Neural cell (in vitro differentiated cells): ENCODE measurements around the gene CBX3. TPM values are rescaled to one million over a fixed set of nuclear protein-coding genes. Genes with fewer than 3 reads are reported as not detected.

Experiments
- H2AFZ ChIP-seq: fragments of 200-600, 300-800 bp; sonication (generic), shearing (Covaris generic); 2 replicates; pipeline ENCODE4 v1.6.0; 2014; ENCODE audit warnings: low read depth, mild to moderate bottlenecking, antibody characterized with exemption, low read length, moderate library complexity
- H3F3A ChIP-seq: fragments of 200-600 bp; shearing (Covaris generic); 2 replicates; pipeline ENCODE4 v1.6.1; 2016; ENCODE audit warnings: mild to moderate bottlenecking, moderate library complexity, mixed read lengths, antibody characterized with exemption, low read length; ENCODE audit not compliant: insufficient read depth, poor library complexity, severe bottlenecking
- H3K27ac ChIP-seq: fragments of 200-600, 300-800 bp; sonication (generic), shearing (Covaris generic); 2 replicates; pipeline ENCODE4 v1.5.1; 2014; ENCODE audit warnings: mild to moderate bottlenecking, low read length, moderate library complexity
- H3K27me3 ChIP-seq: fragments of 300-800, 200-600 bp; sonication (generic), shearing (Covaris generic); 2 replicates; pipeline ENCODE4 v1.6.0; 2014; ENCODE audit warnings: mild to moderate bottlenecking, low read depth, low read length, moderate library complexity; ENCODE audit not compliant: insufficient read depth
- H3K36me3 ChIP-seq: fragments of 300-800, 200-600 bp; sonication (generic), shearing (Covaris generic); 2 replicates; pipeline ENCODE4 v1.5.1; 2014; ENCODE audit warnings: mild to moderate bottlenecking, antibody characterized with exemption, low read length, moderate library complexity; ENCODE audit not compliant: insufficient read depth
- H3K4me2 ChIP-seq: fragments of 300-800, 200-600 bp; sonication (generic), shearing (Covaris generic); 2 replicates; pipeline ENCODE4 v1.6.0; 2014; ENCODE audit warnings: mild to moderate bottlenecking, low read length
- H3K4me3 ChIP-seq: fragments of 300-800, 200-600 bp; sonication (generic), shearing (Covaris generic); 2 replicates; pipeline ENCODE4 v1.5.1; 2014; ENCODE audit warnings: mild to moderate bottlenecking, low read length, moderate library complexity
- H3K79me2 ChIP-seq: fragments of 200-600 bp; shearing (Covaris generic); replicated peaks from 2 replicates; pipeline ENCODE4 v1.6.0; 2014; ENCODE audit warnings: mild to moderate bottlenecking, low read length, moderate library complexity; ENCODE audit not compliant: insufficient read depth
- H3K9ac ChIP-seq: fragments of 300-800, 200-600 bp; sonication (generic), shearing (Covaris generic); 2 replicates; pipeline ENCODE4 v1.6.1; 2016; ENCODE audit warnings: mild to moderate bottlenecking, low read length, mixed read lengths
- H3K9me2 ChIP-seq: fragments of 200-600 bp; shearing (Covaris generic); 2 replicates; pipeline ENCODE4 v1.6.1; 2016; ENCODE audit warnings: mild to moderate bottlenecking, low read length, mixed read lengths; ENCODE audit not compliant: insufficient read depth
- H3K9me3 ChIP-seq: fragments of 200-600, 300-800 bp; sonication (generic), shearing (Covaris generic); 2 replicates; pipeline ENCODE4 v1.6.1; 2016; ENCODE audit warnings: mild to moderate bottlenecking, mixed run types, low read length, moderate library complexity, mixed read lengths
- H4K20me1 ChIP-seq: fragments of 200-600 bp; shearing (Covaris generic); 2 replicates; pipeline ENCODE4 v1.6.1; 2016; ENCODE audit warnings: mild to moderate bottlenecking, mixed run types; ENCODE audit not compliant: insufficient read depth
- CTCF ChIP-seq: fragments of 450-650 bp; IDR thresholded peaks from 2 replicates; pipeline ENCODE4 v1.5.1; 2014; ENCODE audit warnings: antibody characterized with exemption, mild to moderate bottlenecking, moderate library complexity; ENCODE audit not compliant: poor library complexity, severe bottlenecking
- EP300 ChIP-seq: fragments of 450-650 bp; conservative IDR thresholded peaks from 2 replicates; pipeline ENCODE4 v1.6.1; 2014; ENCODE audit warnings: antibody characterized with exemption, mild to moderate bottlenecking, moderate library complexity; ENCODE audit not compliant: poor library complexity, severe bottlenecking
- EZH2 ChIP-seq: fragments of 200-600, 300-800 bp; shearing (Covaris generic), sonication (generic); IDR thresholded peaks from 2 replicates; pipeline ENCODE4 v1.6.1; 2014; ENCODE audit warnings: antibody characterized with exemption, low read length, borderline replicate concordance, mild to moderate bottlenecking; ENCODE audit not compliant: insufficient read depth, poor library complexity, severe bottlenecking
- MXI1 ChIP-seq: fragments of 450-650 bp; conservative IDR thresholded peaks from 2 replicates; pipeline ENCODE4 v1.6.1; 2014; ENCODE audit warnings: antibody characterized with exemption, mild to moderate bottlenecking; ENCODE audit not compliant: poor library complexity, severe bottlenecking
- POLR2AphosphoS5 ChIP-seq: IDR thresholded peaks from 2 replicates; pipeline ENCODE4 v1.6.1; 2012
- RAD21 ChIP-seq: fragments of 450-650 bp; conservative IDR thresholded peaks from 2 replicates; pipeline ENCODE4 v1.6.1; 2014; ENCODE audit warnings: antibody characterized with exemption, mild to moderate bottlenecking, moderate library complexity
- REST ChIP-seq: IDR thresholded peaks from 2 replicates; pipeline ENCODE4 v1.6.1; 2012; ENCODE audit warnings: borderline replicate concordance
- SMC3 ChIP-seq: fragments of 450-650 bp; conservative IDR thresholded peaks from 2 replicates; pipeline ENCODE4 v1.6.1; 2014; ENCODE audit warnings: antibody characterized with exemption, mild to moderate bottlenecking, moderate library complexity; ENCODE audit not compliant: poor library complexity
- TAF1 ChIP-seq: IDR thresholded peaks from 2 replicates; pipeline ENCODE4 v1.6.1; 2012; ENCODE audit warnings: low read depth
- polyA plus RNA-seq: library from polyadenylated mRNA; depleted of rRNA; stranded (reverse); fragments of >200 nt; gene quantifications from 2 replicates; pipeline ENCODE4 v1.2.3, GENCODE V29; 2014

The CBX3 gene
- polyA plus RNA-seq, 1 donor from 2014 or later: 598 TPM

GRCh38 chr7:26191974-26192479 is 9.5 kb upstream of the CBX3 start:
- Histone ChIP-seq H3K4me3 (no peak overlapping the region), H2AFZ (no peak overlapping the region), H3K27me3 (no peaks in the 10 kb centered on the region), H3K9me3 (no peaks in the 10 kb centered on the region), H3K4me2 (no peak overlapping the region), H3K36me3 (peaks cover 49% of the 10 kb centered on the region), H3F3A (no peaks in the 10 kb centered on the region), H3K9ac (no peak overlapping the region), H3K79me2 (peaks cover 56% of the 10 kb centered on the region), H4K20me1 (peaks cover 43% of the 10 kb centered on the region), H3K27ac (no peak overlapping the region), H3K9me2 (peaks cover 3% of the 10 kb centered on the region)
- no peak for TF ChIP-seq EZH2
- TF ChIP-seq MXI1: no peak
- no peak for TF ChIP-seq CTCF
- TF ChIP-seq SMC3: no peak
- no peak for TF ChIP-seq RAD21
- no peak for TF ChIP-seq TAF1
- TF ChIP-seq POLR2AphosphoS5: no peak
- TF ChIP-seq REST: no peak
- TF ChIP-seq EP300: no peak

GRCh38 chr7:26192485-26193087 is 9.0 kb upstream of the CBX3 start:
- H3K27ac ChIP-seq: no peak overlapping the region

More at GRCh38 chr7:26192485-26193087, 9.0 kb upstream of the CBX3 start:
- no peaks in the 10 kb centered on the region for H3K9me3 ChIP-seq
- no peak for TF ChIP-seq TAF1
- TF ChIP-seq POLR2AphosphoS5: no peak
- H3K4me2 ChIP-seq: no peak overlapping the region
- no peak overlapping the region for H3K9ac ChIP-seq
- peaks cover 49% of the 10 kb centered on the region for H4K20me1 ChIP-seq
- peaks cover 62% of the 10 kb centered on the region for H3K79me2 ChIP-seq
- H3K4me3 ChIP-seq: no peak overlapping the region
- no peaks in the 10 kb centered on the region for H3K27me3 ChIP-seq
- H3K9me2 ChIP-seq: peaks cover 3% of the 10 kb centered on the region
- H3K36me3 ChIP-seq: peaks cover 49% of the 10 kb centered on the region
- no peaks in the 10 kb centered on the region for H3F3A ChIP-seq
- H2AFZ ChIP-seq: no peak overlapping the region
